Measurements from ENCODE around the gene GNB3.
"Not testable (repeated sequence)": the region's sequence is repeated elsewhere in the genome, so short reads cannot be mapped to it uniquely, and the experiment has no call there.

Gene GNB3

GRCh38 chr12:6863033-6863432, 22.3 kb downstream of the GNB3 start:
- H3K36me3 ChIP-seq (ENCODE audit: low read depth), result peaks cover 50% of the 10 kb centered on the region
- no peak for ATAC-seq (ENCODE audit: low read depth)
- no peaks in the 10 kb centered on the region for H3K27me3 ChIP-seq (ENCODE audit: insufficient read depth, poor library complexity, severe bottlenecking)
- H3K27ac ChIP-seq (ENCODE audit: poor library complexity, severe bottlenecking), result no peak overlapping the region
- H3K4me1 ChIP-seq (ENCODE audit: insufficient read depth, poor library complexity, severe bottlenecking), result no peaks in the 10 kb centered on the region
- TF ChIP-seq CTCF (IDR thresholded peaks at IDR 0.05; ENCODE audit: poor library complexity, severe bottlenecking), result no peak
- H3K9me3 ChIP-seq (ENCODE audit: severe bottlenecking), result no peaks in the 10 kb centered on the region
- no peak for DNase-seq (ENCODE audit: low spot score)
- no peak overlapping the region for H3K4me3 ChIP-seq (ENCODE audit: severe bottlenecking)

DNA sequence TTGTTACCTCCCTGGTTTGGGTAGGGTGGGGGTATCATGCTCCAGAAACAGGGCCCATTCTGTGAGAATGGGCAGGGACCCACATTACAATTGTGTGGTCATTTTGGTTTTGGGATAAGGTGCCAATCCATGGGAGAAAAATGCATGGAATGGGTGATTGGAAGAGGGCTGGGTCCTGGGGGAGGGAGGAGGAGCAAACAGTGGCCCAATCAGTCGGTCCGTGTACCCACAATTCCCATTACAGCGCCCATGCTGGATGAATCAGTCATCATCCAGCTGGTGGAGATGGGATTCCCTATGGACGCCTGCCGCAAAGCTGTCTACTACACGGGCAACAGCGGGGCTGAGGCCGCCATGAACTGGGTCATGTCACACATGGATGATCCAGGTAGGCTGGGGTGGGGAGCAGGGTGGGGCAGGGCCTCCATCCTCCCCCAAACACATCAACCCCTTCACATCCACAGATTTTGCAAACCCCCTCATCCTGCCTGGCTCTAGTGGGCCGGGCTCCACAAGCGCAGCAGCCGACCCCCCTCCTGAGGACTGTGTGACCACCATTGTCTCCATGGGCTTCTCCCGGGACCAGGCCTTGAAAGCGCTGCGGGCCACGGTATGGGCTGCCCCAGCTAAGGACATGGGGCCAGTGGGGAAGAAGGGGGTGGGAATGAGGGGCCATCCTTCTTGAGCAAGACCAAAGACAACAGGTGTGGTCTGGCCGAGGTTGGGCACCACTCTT, 23.0 kb downstream of the GNB3 start:
- Histone ChIP-seq H3K4me3 (ENCODE audit: severe bottlenecking) (no peak overlapping the region), H3K27ac (ENCODE audit: poor library complexity, severe bottlenecking) (no peak overlapping the region), H3K36me3 (ENCODE audit: low read depth) (peaks cover 52% of the 10 kb centered on the region), H3K9me3 (ENCODE audit: severe bottlenecking) (no peaks in the 10 kb centered on the region), H3K4me1 (ENCODE audit: insufficient read depth, poor library complexity, severe bottlenecking) (peaks cover under 1% of the 10 kb centered on the region), H3K27me3 (ENCODE audit: insufficient read depth, poor library complexity, severe bottlenecking) (no peaks in the 10 kb centered on the region)
- no peak for ATAC-seq (ENCODE audit: low read depth)
- no peak for TF ChIP-seq CTCF (IDR thresholded peaks at IDR 0.05; ENCODE audit: poor library complexity, severe bottlenecking)
- no peak for DNase-seq (ENCODE audit: low spot score)

DNA sequence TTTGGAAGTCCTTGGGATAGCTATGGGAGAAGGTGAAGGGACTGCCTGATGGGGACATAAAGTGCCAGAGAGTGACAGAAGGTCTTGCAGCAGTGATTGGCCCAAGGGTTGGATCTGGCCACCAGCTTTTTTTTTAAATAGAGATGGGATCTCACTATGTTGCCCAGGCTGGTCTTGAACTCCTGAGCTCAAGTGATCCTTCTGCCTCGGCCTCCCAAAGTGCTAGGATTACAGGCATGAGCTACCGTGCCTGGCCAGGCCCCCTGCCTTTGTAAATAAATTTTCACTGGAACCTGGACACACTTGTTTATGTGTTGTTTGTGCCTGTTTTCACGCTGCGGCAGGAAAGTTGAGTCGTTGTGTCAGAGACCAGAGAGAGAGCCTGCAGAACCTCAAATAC, 24.6 kb downstream of the GNB3 start:
- DNase-seq (ENCODE audit: low spot score); H3K4me1 ChIP-seq (ENCODE audit: insufficient read depth, poor library complexity, severe bottlenecking); ATAC-seq (ENCODE audit: low read depth); H3K27ac ChIP-seq (ENCODE audit: poor library complexity, severe bottlenecking); H3K9me3 ChIP-seq (ENCODE audit: severe bottlenecking); H3K4me3 ChIP-seq (ENCODE audit: severe bottlenecking); H3K27me3 ChIP-seq (ENCODE audit: insufficient read depth, poor library complexity, severe bottlenecking): not testable (repeated sequence)
- H3K36me3 ChIP-seq (ENCODE audit: low read depth), result peaks cover 58% of the 10 kb centered on the region

DNA sequence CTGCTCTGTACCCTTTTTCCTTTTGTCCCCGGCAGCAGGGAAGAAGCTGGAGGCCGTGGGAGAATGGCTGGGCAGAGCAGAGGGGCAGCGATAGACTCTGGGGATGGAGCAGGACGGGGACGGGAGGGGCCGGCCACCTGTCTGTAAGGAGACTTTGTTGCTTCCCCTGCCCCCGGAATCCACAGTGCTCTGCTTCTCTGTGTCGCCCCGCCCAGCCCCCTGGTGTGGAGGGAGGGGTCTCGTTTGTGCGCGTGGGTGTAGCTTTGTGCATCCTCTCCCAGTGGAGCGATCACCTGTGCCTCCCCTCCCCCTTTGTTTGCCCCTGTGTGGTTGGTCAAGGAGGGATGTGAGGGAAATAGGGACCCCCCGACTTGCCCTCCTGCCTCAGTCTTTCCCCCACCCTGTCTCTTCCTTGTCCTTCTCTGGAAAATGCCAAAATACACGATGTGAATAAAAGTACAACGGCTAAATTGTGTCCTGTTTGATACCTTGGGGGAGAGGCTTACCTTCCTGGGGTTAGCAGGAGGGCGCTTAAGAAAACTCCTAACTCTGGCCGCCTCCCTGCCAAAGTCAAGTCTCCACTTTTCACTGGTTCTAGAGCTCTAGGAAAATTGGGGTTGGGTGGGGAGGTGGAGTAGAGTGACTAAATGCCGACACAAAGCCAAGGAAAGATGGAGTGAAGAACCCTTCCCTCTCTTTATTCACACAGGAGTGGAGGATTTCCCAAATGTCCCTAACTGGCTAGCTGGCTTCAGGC, 25.6 kb downstream of the GNB3 start:
- no peak for TF ChIP-seq CTCF (IDR thresholded peaks at IDR 0.05; ENCODE audit: poor library complexity, severe bottlenecking)
- Histone ChIP-seq H3K36me3 (ENCODE audit: low read depth) (peaks cover 66% of the 10 kb centered on the region), H3K4me3 (ENCODE audit: severe bottlenecking) (no peak overlapping the region), H3K27ac (ENCODE audit: poor library complexity, severe bottlenecking) (peak overlapping the region; percentile 88), H3K27me3 (ENCODE audit: insufficient read depth, poor library complexity, severe bottlenecking) (no peaks in the 10 kb centered on the region), H3K4me1 (ENCODE audit: insufficient read depth, poor library complexity, severe bottlenecking) (peaks cover 6% of the 10 kb centered on the region), H3K9me3 (ENCODE audit: severe bottlenecking) (no peaks in the 10 kb centered on the region)
- DNase-seq (ENCODE audit: low spot score), result no peak
- no peak for ATAC-seq (ENCODE audit: low read depth)

DNA sequence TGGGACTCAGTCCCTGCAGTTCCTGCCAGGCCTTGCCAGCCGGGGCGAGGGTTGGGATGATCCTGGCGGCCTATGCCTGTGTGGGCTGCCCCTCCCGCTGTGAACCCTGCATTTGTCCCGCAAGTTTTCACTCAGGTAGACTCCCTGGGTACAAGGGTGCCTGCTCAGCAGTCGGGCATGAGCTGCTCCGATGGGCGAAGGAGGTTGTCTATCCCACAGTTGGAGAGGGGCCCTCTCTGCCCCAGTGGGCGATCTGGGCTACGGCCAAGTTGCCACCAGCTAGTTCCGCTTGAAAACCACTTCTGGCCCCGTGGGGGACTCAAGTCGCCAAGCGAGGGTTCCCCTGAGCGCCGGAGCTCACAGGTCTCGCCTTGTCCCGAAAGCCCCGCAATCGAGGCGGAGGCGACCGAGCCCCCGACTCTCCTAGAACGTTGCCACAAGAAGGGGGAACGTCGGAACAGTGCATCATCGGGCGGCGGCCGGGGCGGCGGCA, 26.2 kb downstream of the GNB3 start:
- Histone ChIP-seq H3K36me3 (ENCODE audit: low read depth) (peaks cover 66% of the 10 kb centered on the region), H3K4me1 (ENCODE audit: insufficient read depth, poor library complexity, severe bottlenecking) (peaks cover 6% of the 10 kb centered on the region), H3K9me3 (ENCODE audit: severe bottlenecking) (no peaks in the 10 kb centered on the region), H3K27ac (ENCODE audit: poor library complexity, severe bottlenecking) (peak overlapping the region; percentile 88), H3K27me3 (ENCODE audit: insufficient read depth, poor library complexity, severe bottlenecking) (no peaks in the 10 kb centered on the region), H3K4me3 (ENCODE audit: severe bottlenecking) (peak overlapping the region; percentile 97)
- TF ChIP-seq CTCF (IDR thresholded peaks at IDR 0.05; ENCODE audit: poor library complexity, severe bottlenecking), result no peak
- no peak for DNase-seq (ENCODE audit: low spot score)
- ATAC-seq (ENCODE audit: low read depth), result peak; percentile 1; the same call in 2 of the 3 replicates
